B cell (primary cell): ENCODE data around the gene ERBB4. TPM values are rescaled to one million over a fixed set of nuclear protein-coding genes. Genes with fewer than 3 reads are reported as not detected.
"Not testable (repeated sequence)": the region's sequence is repeated elsewhere in the genome, so short reads cannot be mapped to it uniquely, and the experiment has no call there.

Experiments used
- ATAC-seq: fragments of 200-7000 bp; cut with Tn5 transposase; one replicate; pipeline ENCODE4 v1.10.0; 2021; ENCODE audit warnings: low read depth, mild to moderate bottlenecking, moderate number of reproducible peaks, moderate library complexity
- CTCF ChIA-PET: fragments of 350-600 bp; sonication (Branson Sonifier 250); formaldehyde crosslinking; loops from one replicate; lab custom pipeline; 2021; ENCODE audit warnings: antibody characterized with exemption, inconsistent platforms; lab: Charles Lee
- POLR2A ChIA-PET: fragments of 350-600 bp; sonication (Branson Sonifier 250); formaldehyde crosslinking; loops from one replicate; lab custom pipeline; 2021; ENCODE audit warnings: antibody characterized with exemption; lab: Charles Lee
- DNase-seq: peaks from one replicate; pipeline ENCODE4 v3.0.0; 2013
- H2AFZ ChIP-seq: 2 replicates; pipeline ENCODE4 v1.6.1; 2012; ENCODE audit warnings: mild to moderate bottlenecking, low read depth, low read length; ENCODE audit not compliant: insufficient read depth, poor library complexity, severe bottlenecking
- H3K27ac ChIP-seq, 2 donors: 1 replicate in 1 of 2; 2 replicates in 1 of 2; pipeline ENCODE4 v1.5.1; 2012 to 2013; ENCODE audit warnings: low read length in 2 of 2, mild to moderate bottlenecking in 2 of 2, moderate library complexity in 1 of 2
- H3K27me3 ChIP-seq, 4 experiments: fragments of 200-600 bp in 1 of 4; sonication (generic) in 1 of 4; replicated peaks in 1 of 4; 1 replicate in 2 of 4; 2 replicates in 2 of 4; pipeline versions ENCODE4 v1.6.1 to v1.7.0; 2013 to 2016; ENCODE audit warnings: low read length in 3 of 4, mild to moderate bottlenecking in 2 of 4, mixed read lengths in 1 of 4, moderate library complexity in 1 of 4; ENCODE audit not compliant: insufficient read depth in 4 of 4, control insufficient read depth in 3 of 4; ENCODE audit errors: control extremely low read depth in 1 of 4
- H3K36me3 ChIP-seq, 2 experiments: replicated peaks in 1 of 2; 1 replicate in 1 of 2; 2 replicates in 1 of 2; pipeline versions ENCODE4 v1.6.1 to v1.7.1; 2013; ENCODE audit warnings: low read length in 1 of 2; ENCODE audit not compliant: insufficient read depth in 2 of 2, control insufficient read depth in 1 of 2; ENCODE audit errors: control extremely low read depth in 1 of 2, extremely low read depth in 1 of 2
- H3K4me1 ChIP-seq, 2 donors: fragments of 200-600 bp in 1 of 2; sonication (generic) in 1 of 2; 1 replicate in 1 of 2; 2 replicates in 1 of 2; pipeline versions ENCODE4 v1.5.1 to v1.6.1; 2013 to 2017; ENCODE audit warnings: low read length in 2 of 2; ENCODE audit not compliant: control insufficient read depth in 2 of 2, insufficient read depth in 2 of 2
- H3K4me2 ChIP-seq: replicated peaks from 2 replicates; pipeline ENCODE3; 2012; ENCODE audit warnings: mild to moderate bottlenecking, low read depth, low read length; ENCODE audit not compliant: poor library complexity, severe bottlenecking
- H3K4me3 ChIP-seq, 5 experiments: fragments of 200-600 bp in 1 of 5; sonication (generic) in 1 of 5; 1 replicate in 3 of 5; 2 replicates in 2 of 5; pipeline versions ENCODE4 v1.5.1 to v1.7.0; 2011 to 2016; ENCODE audit warnings: low read length in 4 of 5, mild to moderate bottlenecking in 4 of 5, low read depth in 2 of 5, control low read depth in 1 of 5, moderate library complexity in 1 of 5; ENCODE audit not compliant: insufficient read depth in 1 of 5; ENCODE audit errors: control extremely low read depth in 1 of 5, extremely low read depth in 1 of 5
- H3K79me2 ChIP-seq: fragments of 200-600 bp; sonication (generic); one replicate; pipeline ENCODE4 v1.6.0; 2016; ENCODE audit warnings: low read length; ENCODE audit not compliant: control insufficient read depth, insufficient read depth
- H3K9ac ChIP-seq: fragments of 200-600 bp; sonication (generic); 2 replicates; pipeline ENCODE4 v1.6.1; 2017; ENCODE audit warnings: mild to moderate bottlenecking, low read length, moderate library complexity
- H3K9me3 ChIP-seq, 3 donors: one replicate each; pipeline versions ENCODE4 v1.6.1 to v1.7.1; 2013; ENCODE audit warnings: low read length in 2 of 3; ENCODE audit not compliant: control insufficient read depth in 2 of 3, insufficient read depth in 1 of 3; ENCODE audit errors: control extremely low read depth in 1 of 3
- H4K20me1 ChIP-seq: 2 replicates; pipeline ENCODE4 v1.6.0; 2012; ENCODE audit warnings: mild to moderate bottlenecking, low read length; ENCODE audit not compliant: insufficient read depth, control insufficient read depth, poor library complexity, severe bottlenecking
- H3K27ac Mint-ChIP-seq: one replicate; pipeline ENCODE4 v1.8.0; 2021; ENCODE audit warnings: mixed read lengths
- H3K27me3 Mint-ChIP-seq: one replicate; pipeline ENCODE4 v1.8.0; 2021; ENCODE audit warnings: mixed read lengths
- H3K4me1 Mint-ChIP-seq: one replicate; pipeline ENCODE4 v1.8.0; 2021; ENCODE audit warnings: mixed read lengths
- H3K4me3 Mint-ChIP-seq: one replicate; pipeline ENCODE4 v1.8.0; 2021; ENCODE audit warnings: mixed read lengths
- H3K9me3 Mint-ChIP-seq: one replicate; pipeline ENCODE4 v1.8.0; 2022; ENCODE audit warnings: mixed read lengths; ENCODE audit not compliant: insufficient read depth
- CTCF ChIP-seq: fragments of 200-600 bp; IDR thresholded peaks from one replicate; pipeline ENCODE4 v1.8.0; 2022; ENCODE audit warnings: antibody characterized with exemption, mild to moderate bottlenecking
- EZH2 ChIP-seq: IDR thresholded peaks from 2 replicates; pipeline ENCODE4 v1.6.1; 2012; ENCODE audit warnings: borderline replicate concordance, low read depth, mild to moderate bottlenecking, moderate library complexity, low read length; ENCODE audit not compliant: insufficient read depth, poor library complexity, severe bottlenecking
- WGBS: methylation state at CpG from one replicate; pipeline ENCODE4 v1.1.5; 2013; ENCODE audit warnings: missing lambda C conversion rate; ENCODE audit not compliant: insufficient coverage; 5-methylcytosine and 5-hydroxymethylcytosine counted together
- intact Hi-C: fragments of 100-400 bp; cut with micrococcal nuclease; formaldehyde crosslinking; loops from one replicate; pipeline ENCODE4 v1.10.0; 2022
- polyA plus RNA-seq: library from polyadenylated mRNA; depleted of rRNA; stranded (reverse); fragments of >200 nt; gene quantifications from 2 replicates; pipeline ENCODE4 v1.2.3, GENCODE V29; 2012
- total RNA-seq, 2 donors: library from RNA; stranded (reverse); fragments of 120-200 nt in 1 of 2; gene quantifications; 1 replicate in 1 of 2; 2 replicates in 1 of 2; pipeline versions ENCODE4 v1.2.3 to v1.2.4, GENCODE V29; 2013 to 2022

Gene ERBB4
- total and polyA plus RNA-seq, 2 donors (not counting 1 experiment from before 2014, with no cell fraction given): not detected

GRCh38 chr2:212107989-212108388 is 430.6 kb downstream of the ERBB4 start:
- Histone ChIP-seq H3K36me3 (no peaks in the 10 kb centered on the region), H3K4me1 (no peaks in the 10 kb centered on the region), H4K20me1 (no peaks in the 10 kb centered on the region), H3K27me3 (no peaks in the 10 kb centered on the region), H3K27ac (no peak overlapping the region), H3K79me2 (no peaks in the 10 kb centered on the region), H2AFZ (no peak overlapping the region), H3K9me3 (peaks cover 0 to 8% (median 0%) of the 10 kb centered on the region in 3 donors), H3K4me2 (no peak overlapping the region), H3K4me3 (no peak overlapping the region), H3K9ac (no peak overlapping the region)
- no peaks in the 10 kb centered on the region for H3K9me3 Mint-ChIP-seq
- no peak for DNase-seq
- intact Hi-C loops: no loop called here
- POLR2A ChIA-PET: no interaction called here
- H3K4me3 Mint-ChIP-seq: no peak overlapping the region
- no peaks in the 10 kb centered on the region for H3K27me3 Mint-ChIP-seq
- ATAC-seq: no peak
- H3K4me1 Mint-ChIP-seq: no peaks in the 10 kb centered on the region
- no peak overlapping the region for H3K27ac Mint-ChIP-seq
- CTCF ChIA-PET: no interaction called here
- no CpG with 5 or more reads among the region's 2 CpGs for WGBS
- no peak for TF ChIP-seq EZH2
- no peak for TF ChIP-seq CTCF

- Histone ChIP-seq H3K4me3 (no peak overlapping the region), H3K9me3 (peaks cover 0 to 8% (median 0%) of the 10 kb centered on the region in 3 donors), H3K4me2 (no peak overlapping the region), H3K36me3 (no peaks in the 10 kb centered on the region), H3K9ac (no peak overlapping the region), H2AFZ (no peak overlapping the region), H3K27me3 (no peaks in the 10 kb centered on the region), H3K4me1 (no peaks in the 10 kb centered on the region), H4K20me1 (no peaks in the 10 kb centered on the region), H3K79me2 (no peaks in the 10 kb centered on the region), H3K27ac (no peak overlapping the region)
- intact Hi-C loops: no loop called here
- no peaks in the 10 kb centered on the region for H3K9me3 Mint-ChIP-seq
- no peak for TF ChIP-seq CTCF
- TF ChIP-seq EZH2: no peak
- CTCF ChIA-PET: no interaction called here
- H3K27me3 Mint-ChIP-seq: no peaks in the 10 kb centered on the region
- no peak overlapping the region for H3K27ac Mint-ChIP-seq
- DNase-seq (no peak), ATAC-seq (no peak)
- WGBS: 86% methylated on average over 2 of the region's 2 CpGs
- no peaks in the 10 kb centered on the region for H3K4me1 Mint-ChIP-seq
- no peak overlapping the region for H3K4me3 Mint-ChIP-seq
- POLR2A ChIA-PET: no interaction called here
Measured at GRCh38 chr2:212107014-212107413, 431.6 kb downstream of the ERBB4 start.

GRCh38 chr2:212106536-212106935 is 432.1 kb downstream of the ERBB4 start:
- H3K4me3 Mint-ChIP-seq, H3K27ac Mint-ChIP-seq, H3K79me2 ChIP-seq, H4K20me1 ChIP-seq, H3K9me3 ChIP-seq, H3K27me3 Mint-ChIP-seq, H3K4me3 ChIP-seq, H2AFZ ChIP-seq, H3K27me3 ChIP-seq, H3K4me1 ChIP-seq, H3K4me2 ChIP-seq, POLR2A ChIA-PET, CTCF ChIA-PET, H3K27ac ChIP-seq, H3K4me1 Mint-ChIP-seq, H3K9me3 Mint-ChIP-seq, H3K36me3 ChIP-seq, DNase-seq, ATAC-seq, H3K9ac ChIP-seq, intact Hi-C loops: not testable (repeated sequence)
